ENCODE results near the gene NUTM2E. TPM values are rescaled to one million over a fixed set of nuclear protein-coding genes. Genes with fewer than 3 reads are reported as not detected.
"Not testable (repeated sequence)": the region's sequence is repeated elsewhere in the genome, so short reads cannot be mapped to it uniquely, and the experiment has no call there.

NUTM2E gene
- total RNA-seq, 8 experiments from 2014 or later = 0.14 to 1.7 (median 0.71) TPM; not detected in 1

DNA sequence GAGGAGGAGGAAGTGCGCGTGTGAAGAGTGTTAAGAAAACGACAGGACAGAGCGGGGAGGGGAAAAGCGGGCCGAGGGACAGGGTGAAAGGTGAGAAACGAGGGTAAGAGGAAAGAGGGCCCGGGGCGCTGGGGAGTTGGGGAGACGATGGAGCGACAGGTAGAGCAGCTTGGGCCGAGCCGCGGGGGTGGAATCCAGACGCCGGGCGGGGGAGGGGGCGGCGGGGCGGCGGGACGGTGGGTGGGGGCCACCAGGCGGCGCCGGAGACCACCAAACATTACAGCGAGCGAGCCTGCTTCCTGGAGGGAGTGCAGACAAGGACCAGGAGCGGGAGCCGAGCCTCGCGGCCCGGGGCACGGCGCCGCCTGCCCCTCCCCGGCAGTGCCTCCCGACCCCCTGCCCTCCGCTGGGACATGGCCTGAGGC is 940 bp upstream of the NUTM2E start:
- H3K4me3 ChIP-seq = peak overlapping the region; percentile 51 to 63 (median 60)
- peak; percentile 5 to 47 (median 35) for ATAC-seq (replicated peaks in 6 of 8)
- H3K4me1 ChIP-seq (replicated peaks in 1 of 2); H3K27ac ChIP-seq; in situ Hi-C loops (cut with MboI; ENCODE audit: low pct_unique_long_range_greater_than_20kb in 2 of 9, low sequenced_read_pairs in 9 of 9, unreplicated experiment in 9 of 9): not testable (repeated sequence)
- WGBS, 10 experiments = no CpG with 5 or more reads among the region's 38 CpGs

DNA sequence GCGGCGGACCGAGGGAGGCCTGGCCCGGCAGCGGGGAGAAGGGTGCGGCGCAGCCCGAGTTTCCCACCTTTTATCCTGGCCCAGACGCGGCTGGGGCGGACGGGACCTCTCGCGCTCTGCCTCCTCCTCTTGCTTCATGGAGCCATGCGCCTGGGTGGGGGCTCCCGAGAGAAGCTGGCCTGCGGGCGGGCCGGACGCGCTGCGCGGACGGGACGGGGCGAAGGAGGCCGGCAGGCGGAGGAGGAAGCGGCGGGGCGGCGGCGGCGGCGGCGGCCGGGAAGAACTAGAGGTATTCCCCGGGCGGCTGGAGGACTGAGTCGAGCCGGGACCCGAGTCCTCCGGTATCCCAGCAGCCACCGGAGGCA is 426 bp upstream of the NUTM2E start:
- Histone ChIP-seq H3K27ac (peak overlapping the region in 1 of 2 donors; percentile 64), H3K4me3 (peak overlapping the region; percentile 53 to 93 (median 82))
- in situ Hi-C loops (cut with MboI; ENCODE audit: low pct_unique_long_range_greater_than_20kb in 2 of 9, low sequenced_read_pairs in 9 of 9, unreplicated experiment in 9 of 9); H3K4me1 ChIP-seq (replicated peaks in 1 of 2): not testable (repeated sequence)
- ATAC-seq (replicated peaks in 6 of 8) = peak in 5 of 8 experiments; percentile 17 to 31 (median 26)
- no CpG with 5 or more reads among the region's 44 CpGs for WGBS, 10 experiments

DNA sequence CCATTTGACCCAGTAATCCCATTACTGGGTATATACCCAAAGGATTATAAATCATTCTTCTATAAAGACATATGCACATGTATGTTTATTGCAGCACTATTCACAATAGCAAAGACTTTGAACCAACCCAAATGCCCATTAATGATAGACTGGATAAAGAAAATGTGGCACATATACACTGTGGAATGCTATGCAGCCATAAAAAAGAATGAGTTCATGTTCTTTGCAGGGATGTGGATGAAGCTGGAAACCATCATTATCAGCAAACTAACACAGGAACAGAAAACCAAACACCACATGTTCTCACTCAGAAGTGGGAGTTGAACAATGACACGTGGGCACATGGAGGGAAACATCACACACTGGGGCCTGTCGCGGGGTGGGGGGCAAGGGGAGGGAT is 7.3 kb downstream of the NUTM2E start:
- 100% methylated on average over 1 of the region's 3 CpGs; no CpG with 5 or more reads in 9 of the 10 experiments for WGBS, 10 experiments
- in situ Hi-C loops (cut with MboI; ENCODE audit: low pct_unique_long_range_greater_than_20kb in 2 of 9, low sequenced_read_pairs in 9 of 9, unreplicated experiment in 9 of 9); H3K27ac ChIP-seq; H3K4me1 ChIP-seq (replicated peaks in 1 of 2); ATAC-seq (replicated peaks in 6 of 8); H3K4me3 ChIP-seq: not testable (repeated sequence)

DNA sequence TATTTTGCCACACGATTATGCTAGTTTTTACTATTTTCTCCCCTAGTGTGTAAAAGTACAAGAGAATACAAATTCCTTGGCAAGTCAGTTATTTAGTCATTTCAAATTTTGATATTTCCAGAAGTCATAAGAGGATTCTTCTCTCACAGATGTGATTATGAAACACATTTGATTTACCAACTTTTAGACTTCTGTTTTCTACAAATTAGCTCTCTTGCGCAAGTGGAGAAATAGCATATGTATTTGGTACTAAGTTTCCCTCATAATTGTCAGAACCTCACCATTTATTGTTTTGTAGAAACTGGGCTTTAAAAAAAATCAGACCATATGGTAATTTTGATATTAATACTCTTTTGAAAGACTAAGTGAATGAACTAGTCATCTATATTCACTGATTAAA is 9.4 kb downstream of the NUTM2E start:
- no CpG with 5 or more reads among the region's 2 CpGs for WGBS, 10 experiments
- ATAC-seq (replicated peaks in 6 of 8); H3K4me3 ChIP-seq; in situ Hi-C loops (cut with MboI; ENCODE audit: low pct_unique_long_range_greater_than_20kb in 2 of 9, low sequenced_read_pairs in 9 of 9, unreplicated experiment in 9 of 9); H3K4me1 ChIP-seq (replicated peaks in 1 of 2); H3K27ac ChIP-seq: not testable (repeated sequence)

DNA sequence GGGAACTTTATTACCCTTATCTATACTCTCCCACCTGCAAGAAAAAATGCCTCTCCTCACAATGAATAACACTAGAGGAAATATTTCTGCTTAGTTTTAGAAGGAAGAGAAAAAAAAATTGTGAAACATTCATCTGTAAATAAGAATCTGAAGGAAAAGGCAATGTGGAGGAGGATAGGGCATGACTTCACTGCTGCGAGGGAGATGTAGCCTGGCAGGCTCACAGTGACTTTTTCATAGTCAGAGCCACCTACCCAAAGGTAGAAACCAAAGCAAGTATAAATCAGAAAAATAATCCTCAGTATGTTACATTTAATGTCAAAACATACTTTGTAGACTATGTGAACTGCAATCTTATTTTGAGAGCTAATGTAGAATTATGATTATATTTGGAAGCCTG is 10.4 kb downstream of the NUTM2E start:
- WGBS, 10 experiments = 50 to 100% (median 75%) methylated on average over 1 of the region's 1 CpG; no CpG with 5 or more reads in 3 of the 10 experiments
- H3K4me1 ChIP-seq (replicated peaks in 1 of 2); ATAC-seq (replicated peaks in 6 of 8); H3K4me3 ChIP-seq; H3K27ac ChIP-seq; in situ Hi-C loops (cut with MboI; ENCODE audit: low pct_unique_long_range_greater_than_20kb in 2 of 9, low sequenced_read_pairs in 9 of 9, unreplicated experiment in 9 of 9): not testable (repeated sequence)

DNA sequence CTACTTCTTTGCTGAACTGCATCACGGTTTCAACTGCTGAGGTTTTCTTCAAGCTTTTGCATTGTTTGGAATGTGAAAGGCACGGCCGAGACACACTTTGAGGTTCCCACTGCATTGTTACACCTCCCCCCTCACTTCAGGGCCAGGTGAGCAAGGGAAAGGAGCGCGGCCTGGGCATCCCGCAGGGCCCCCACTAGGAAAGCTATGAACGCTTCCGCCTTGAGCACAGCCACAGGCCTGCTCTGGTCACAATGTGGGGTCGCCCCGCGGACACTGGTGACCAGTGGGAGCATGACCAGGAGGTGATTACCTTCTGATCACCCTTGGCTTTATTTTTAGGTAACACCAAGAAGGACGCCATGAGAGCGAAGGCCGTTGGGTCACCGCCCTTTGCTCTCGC is 11.9 kb downstream of the NUTM2E start:
- in situ Hi-C loops (cut with MboI; ENCODE audit: low pct_unique_long_range_greater_than_20kb in 2 of 9, low sequenced_read_pairs in 9 of 9, unreplicated experiment in 9 of 9); H3K4me1 ChIP-seq (replicated peaks in 1 of 2); H3K4me3 ChIP-seq; ATAC-seq (replicated peaks in 6 of 8); H3K27ac ChIP-seq: not testable (repeated sequence)
- no CpG with 5 or more reads among the region's 16 CpGs for WGBS, 10 experiments

DNA sequence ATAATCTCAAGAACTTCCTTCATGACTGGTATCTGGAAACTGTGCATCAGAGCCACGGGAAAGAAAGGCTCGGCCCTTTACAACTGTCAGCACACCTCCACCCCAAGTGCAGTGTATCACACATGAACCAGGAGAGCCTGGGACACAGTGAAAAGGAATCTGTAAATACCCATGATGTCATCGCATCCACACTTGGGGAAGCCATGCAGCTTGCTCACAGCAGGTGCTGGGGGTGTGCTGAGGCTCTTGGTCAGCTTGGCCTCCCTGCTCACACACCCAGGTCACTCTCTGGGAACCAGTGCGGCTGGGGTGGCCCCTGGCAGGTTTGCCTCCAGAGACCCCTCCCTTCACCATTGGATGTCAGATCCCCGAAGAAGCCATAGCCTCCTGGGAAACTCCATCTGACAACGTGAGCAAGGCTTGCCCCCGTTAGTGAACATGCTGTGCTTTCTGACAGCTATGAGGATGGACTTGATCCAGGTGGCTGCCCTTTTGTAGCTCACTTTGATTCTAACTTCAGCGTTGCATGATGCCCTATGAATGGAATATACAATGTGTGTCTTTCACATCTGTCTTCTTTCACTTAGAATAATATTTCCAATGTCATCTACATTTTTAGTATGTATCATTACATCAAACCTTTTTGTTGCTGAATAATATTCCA is 26.8 kb downstream of the NUTM2E start:
- H3K27ac ChIP-seq; H3K4me1 ChIP-seq (replicated peaks in 1 of 2); H3K4me3 ChIP-seq; in situ Hi-C loops (cut with MboI; ENCODE audit: low pct_unique_long_range_greater_than_20kb in 2 of 9, low sequenced_read_pairs in 9 of 9, unreplicated experiment in 9 of 9); ATAC-seq (replicated peaks in 6 of 8): not testable (repeated sequence)
- WGBS, 10 experiments = no CpG with 5 or more reads among the region's 8 CpGs

DNA sequence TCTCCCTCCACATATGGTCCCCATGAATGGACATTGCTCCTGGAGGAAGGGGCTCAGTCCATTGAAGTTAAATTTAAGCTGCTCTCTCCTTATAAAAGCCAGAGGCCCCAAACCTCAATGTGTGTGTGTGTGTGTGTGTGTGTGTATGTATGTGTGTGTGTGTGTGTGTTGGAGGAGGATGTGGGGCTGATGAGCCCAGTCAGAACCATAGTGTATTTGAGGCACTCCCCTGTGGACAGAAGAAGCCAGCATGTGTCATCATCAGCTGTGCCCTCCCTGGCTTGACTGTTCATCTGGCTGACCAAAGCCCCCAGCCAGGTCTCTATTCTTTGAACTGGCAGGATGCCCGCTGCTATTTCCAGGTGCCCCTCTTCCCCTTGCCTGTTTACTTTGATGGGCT is 35.7 kb downstream of the NUTM2E start:
- ATAC-seq (replicated peaks in 6 of 8); H3K4me3 ChIP-seq; in situ Hi-C loops (cut with MboI; ENCODE audit: low pct_unique_long_range_greater_than_20kb in 2 of 9, low sequenced_read_pairs in 9 of 9, unreplicated experiment in 9 of 9); H3K27ac ChIP-seq; H3K4me1 ChIP-seq (replicated peaks in 1 of 2): not testable (repeated sequence)
- WGBS, 10 experiments = no CpG with 5 or more reads among the region's 1 CpG

DNA sequence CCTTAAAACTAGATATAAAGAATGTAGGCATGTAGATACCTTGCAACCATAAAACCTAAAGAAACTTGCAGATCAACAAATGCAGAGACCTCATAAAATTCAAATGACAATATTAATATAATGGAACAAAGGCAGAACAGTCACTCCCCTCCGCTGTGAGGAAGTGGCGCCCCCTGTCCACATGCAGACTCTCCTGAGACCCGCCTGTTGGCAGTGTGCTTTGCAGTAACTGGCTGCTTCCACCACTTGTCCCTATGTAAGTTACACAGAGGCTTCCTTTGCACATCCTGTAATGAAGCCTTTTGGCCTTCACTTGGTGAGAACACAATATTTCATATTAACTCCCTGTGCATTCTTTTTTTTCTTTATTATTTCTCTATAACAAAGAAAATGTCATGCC is 36.3 kb downstream of the NUTM2E start:
- WGBS, 10 experiments = no CpG with 5 or more reads among the region's 3 CpGs
- in situ Hi-C loops (cut with MboI; ENCODE audit: low pct_unique_long_range_greater_than_20kb in 2 of 9, low sequenced_read_pairs in 9 of 9, unreplicated experiment in 9 of 9); H3K27ac ChIP-seq; H3K4me3 ChIP-seq; H3K4me1 ChIP-seq (replicated peaks in 1 of 2): not testable (repeated sequence)
- peak in 2 of 8 experiments; percentile 11 to 73 for ATAC-seq (replicated peaks in 6 of 8)

DNA sequence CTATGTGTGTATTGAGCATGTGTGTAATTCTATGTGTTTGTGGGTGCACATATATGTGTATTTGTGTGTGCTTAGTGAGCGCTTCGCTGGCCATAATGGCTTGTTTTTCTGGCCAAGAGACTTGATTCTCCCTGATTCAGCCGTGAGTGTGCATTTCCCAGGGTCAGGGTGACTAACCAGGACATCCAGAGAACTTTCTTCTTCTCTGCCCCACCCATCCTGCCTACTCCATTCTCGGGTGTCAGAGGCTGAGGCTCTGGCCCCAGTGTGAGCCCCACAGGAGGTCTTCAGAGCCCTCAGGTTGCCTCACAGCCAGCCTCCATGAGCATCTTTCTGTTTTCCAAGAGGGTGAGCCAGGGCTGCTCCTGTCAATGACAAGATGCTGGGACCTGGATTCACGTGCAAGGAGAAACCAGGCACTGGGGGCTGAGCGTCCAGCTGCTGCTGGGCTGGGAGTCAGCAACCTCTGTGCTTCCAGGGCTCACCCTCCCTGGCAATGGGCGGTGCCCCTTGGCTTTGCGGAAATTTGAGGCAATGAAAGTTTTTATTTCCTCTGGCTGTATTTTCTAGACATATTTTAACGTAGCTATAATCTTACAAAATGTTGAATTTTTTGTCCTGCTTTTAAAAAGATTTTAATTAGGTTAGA is 40.5 kb downstream of the NUTM2E start:
- in situ Hi-C loops (cut with MboI; ENCODE audit: low pct_unique_long_range_greater_than_20kb in 2 of 9, low sequenced_read_pairs in 9 of 9, unreplicated experiment in 9 of 9); H3K4me1 ChIP-seq (replicated peaks in 1 of 2); H3K27ac ChIP-seq; H3K4me3 ChIP-seq: not testable (repeated sequence)
- peak in 2 of 8 experiments; percentile 92 to 94 for ATAC-seq (replicated peaks in 6 of 8)
- WGBS, 10 experiments = no CpG with 5 or more reads among the region's 9 CpGs

DNA sequence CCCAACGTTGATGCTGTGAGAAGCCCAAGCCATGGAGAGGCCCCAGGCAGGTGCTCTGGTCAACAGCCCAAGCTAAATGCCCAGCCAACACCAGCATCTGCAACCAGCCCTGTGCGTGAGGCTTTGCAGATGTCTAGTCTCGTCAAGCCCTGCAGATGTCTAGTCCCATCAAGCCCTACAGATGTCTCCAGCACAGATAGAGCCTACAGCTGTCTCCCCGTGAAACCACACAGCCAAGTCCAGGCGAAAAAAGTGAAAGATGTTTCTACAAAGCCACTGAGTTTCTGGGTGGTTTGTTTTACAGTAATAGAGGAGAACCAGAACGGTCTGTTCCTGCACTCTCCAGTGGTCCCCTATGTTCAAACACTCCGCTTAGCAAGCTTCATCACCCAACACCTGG is 41.5 kb downstream of the NUTM2E start:
- H3K4me1 ChIP-seq (replicated peaks in 1 of 2); H3K27ac ChIP-seq; H3K4me3 ChIP-seq; ATAC-seq (replicated peaks in 6 of 8); in situ Hi-C loops (cut with MboI; ENCODE audit: low pct_unique_long_range_greater_than_20kb in 2 of 9, low sequenced_read_pairs in 9 of 9, unreplicated experiment in 9 of 9): not testable (repeated sequence)
- WGBS, 10 experiments = no CpG with 5 or more reads among the region's 7 CpGs

DNA sequence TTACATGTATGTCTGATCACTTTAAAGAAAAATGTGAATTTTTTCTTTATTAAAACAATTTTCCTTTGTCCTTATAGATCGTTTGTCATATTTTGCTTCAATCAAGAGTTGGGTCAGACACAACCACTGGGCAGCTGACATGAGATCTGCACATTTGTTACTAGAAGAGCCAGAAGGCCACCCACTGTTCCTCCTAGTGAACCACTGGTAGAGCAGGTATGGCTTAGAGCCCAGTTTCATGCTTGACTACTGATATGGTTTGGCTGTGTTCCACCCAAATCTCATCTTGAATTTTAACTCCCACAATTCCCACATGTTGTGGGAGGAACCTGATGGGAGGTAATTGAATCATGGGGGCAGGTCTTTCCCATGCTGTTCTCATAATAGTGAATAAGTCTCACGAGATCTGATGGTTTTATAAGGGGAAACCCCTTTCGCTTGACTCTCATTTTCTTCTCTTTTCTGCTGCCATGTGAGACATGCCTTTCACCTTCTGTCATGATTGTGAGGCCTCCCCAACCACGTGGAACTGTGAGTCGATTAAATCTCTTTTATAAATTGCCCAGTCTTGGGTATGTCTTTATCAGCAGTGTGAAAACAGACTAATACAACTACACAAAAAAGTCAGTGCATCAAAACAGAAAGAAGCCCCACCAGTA is 43.0 kb downstream of the NUTM2E start:
- H3K4me3 ChIP-seq; H3K27ac ChIP-seq; H3K4me1 ChIP-seq (replicated peaks in 1 of 2); in situ Hi-C loops (cut with MboI; ENCODE audit: low pct_unique_long_range_greater_than_20kb in 2 of 9, low sequenced_read_pairs in 9 of 9, unreplicated experiment in 9 of 9): not testable (repeated sequence)
- 17 to 80% (median 54%) methylated on average over 1 to 2 of the region's 5 CpGs; no CpG with 5 or more reads in 6 of the 10 experiments for WGBS, 10 experiments
- peak in 2 of 8 experiments; percentile 52 to 62 for ATAC-seq (replicated peaks in 6 of 8)

DNA sequence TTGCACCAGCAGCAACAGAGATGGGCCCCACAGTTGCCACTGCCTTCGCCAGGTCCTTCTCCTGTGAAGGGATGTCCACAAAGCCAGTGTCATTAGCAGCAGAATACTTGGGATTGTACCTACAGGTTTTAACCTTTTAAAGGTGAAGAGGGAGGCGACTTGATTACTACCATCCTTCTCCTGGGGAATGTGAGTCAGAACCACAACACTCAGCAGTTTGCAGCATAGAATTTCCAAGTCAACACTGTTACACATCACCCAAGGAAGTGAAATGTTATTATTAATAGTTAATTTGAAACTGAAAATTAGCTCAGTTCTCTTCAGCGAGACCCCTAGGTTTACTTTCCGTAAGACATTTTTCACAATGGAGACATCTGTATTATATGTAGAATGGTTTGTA is 45.2 kb downstream of the NUTM2E start:
- no CpG with 5 or more reads among the region's 4 CpGs for WGBS, 10 experiments
- in situ Hi-C loops (cut with MboI; ENCODE audit: low pct_unique_long_range_greater_than_20kb in 2 of 9, low sequenced_read_pairs in 9 of 9, unreplicated experiment in 9 of 9); ATAC-seq (replicated peaks in 6 of 8); H3K4me1 ChIP-seq (replicated peaks in 1 of 2); H3K4me3 ChIP-seq; H3K27ac ChIP-seq: not testable (repeated sequence)
